ENCODE data around the gene PLXNA4. TPM values are rescaled to one million over a fixed set of nuclear protein-coding genes. Genes with fewer than 3 reads are reported as not detected.

Gene PLXNA4
- total and polyA plus RNA-seq, 2 experiments from 2014 or later, result 1.9 to 4.8 TPM

DNA sequence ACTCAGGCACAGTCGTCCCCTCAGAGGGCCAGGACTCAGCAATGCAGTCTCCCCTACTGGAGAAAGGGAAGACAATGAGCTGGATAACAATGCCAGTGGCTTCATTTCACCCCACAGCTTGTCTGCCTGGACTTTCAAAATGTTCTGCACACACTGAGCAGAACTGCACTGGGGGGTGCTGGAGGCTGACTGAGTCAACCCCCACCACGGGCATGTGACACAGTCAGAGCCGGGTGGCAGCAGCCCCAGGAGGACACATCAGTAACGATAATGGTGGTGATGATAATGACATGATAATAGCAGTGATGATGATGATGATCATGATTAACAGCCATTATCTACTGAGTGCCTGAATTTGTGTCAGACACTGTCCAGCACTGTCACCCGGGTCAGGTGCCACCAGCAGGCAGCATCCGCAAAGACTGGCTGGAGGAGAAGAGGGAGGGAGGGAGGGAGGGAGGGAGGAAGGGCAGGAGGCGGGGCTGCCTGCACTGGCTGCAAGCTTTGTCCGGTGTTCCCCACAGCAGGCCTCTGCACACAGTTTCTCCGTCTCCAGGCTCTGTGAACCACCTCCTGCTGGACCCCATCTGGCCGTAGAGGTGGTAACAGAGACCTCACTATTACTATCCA is 67.4 kb downstream of the PLXNA4 start:
- H3K4me2 ChIP-seq, result no peak overlapping the region
- 53% methylated on average over 9 of the region's 10 CpGs for WGBS (ENCODE audit: low lambda C conversion rate, missing lambda C conversion rate)
- DNase-seq (ENCODE audit: low spot score), result no peak
- H3K9me3 ChIP-seq (ENCODE audit: low read depth), result no peaks in the 10 kb centered on the region
- no peak for TF ChIP-seq EZH2 (IDR thresholded peaks at IDR 0.05; ENCODE audit: borderline replicate concordance)
- no peak for TF ChIP-seq EZH2phosphoT487 (IDR thresholded peaks at IDR 0.05; ENCODE audit: low read depth, severe bottlenecking, unreplicated experiment)
- TF ChIP-seq, protein P1, sequence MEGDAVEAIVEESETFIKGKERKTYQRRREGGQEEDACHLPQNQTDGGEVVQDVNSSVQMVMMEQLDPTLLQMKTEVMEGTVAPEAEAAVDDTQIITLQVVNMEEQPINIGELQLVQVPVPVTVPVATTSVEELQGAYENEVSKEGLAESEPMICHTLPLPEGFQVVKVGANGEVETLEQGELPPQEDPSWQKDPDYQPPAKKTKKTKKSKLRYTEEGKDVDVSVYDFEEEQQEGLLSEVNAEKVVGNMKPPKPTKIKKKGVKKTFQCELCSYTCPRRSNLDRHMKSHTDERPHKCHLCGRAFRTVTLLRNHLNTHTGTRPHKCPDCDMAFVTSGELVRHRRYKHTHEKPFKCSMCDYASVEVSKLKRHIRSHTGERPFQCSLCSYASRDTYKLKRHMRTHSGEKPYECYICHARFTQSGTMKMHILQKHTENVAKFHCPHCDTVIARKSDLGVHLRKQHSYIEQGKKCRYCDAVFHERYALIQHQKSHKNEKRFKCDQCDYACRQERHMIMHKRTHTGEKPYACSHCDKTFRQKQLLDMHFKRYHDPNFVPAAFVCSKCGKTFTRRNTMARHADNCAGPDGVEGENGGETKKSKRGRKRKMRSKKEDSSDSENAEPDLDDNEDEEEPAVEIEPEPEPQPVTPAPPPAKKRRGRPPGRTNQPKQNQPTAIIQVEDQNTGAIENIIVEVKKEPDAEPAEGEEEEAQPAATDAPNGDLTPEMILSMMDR (IDR thresholded peaks at IDR 0.05; ENCODE audit: poor library complexity), result no peak
- no peak overlapping the region for H3K27ac ChIP-seq
- H3K9me2 ChIP-seq (replicated peaks; ENCODE audit: insufficient read depth), result no peaks in the 10 kb centered on the region
- H3K4me3 ChIP-seq, result no peak overlapping the region
- H3K36me3 ChIP-seq (replicated peaks; ENCODE audit: insufficient read depth, low read depth), result no peaks in the 10 kb centered on the region
- no peaks in the 10 kb centered on the region for H4K20me1 ChIP-seq (ENCODE audit: insufficient read depth, poor library complexity, severe bottlenecking)
- no peaks in the 10 kb centered on the region for H3K79me2 ChIP-seq
- H3K27me3 ChIP-seq, result no peaks in the 10 kb centered on the region
- H2AFZ ChIP-seq, result no peak overlapping the region
- H3K4me1 ChIP-seq (ENCODE audit: insufficient read depth), result peaks cover 7% of the 10 kb centered on the region

DNA sequence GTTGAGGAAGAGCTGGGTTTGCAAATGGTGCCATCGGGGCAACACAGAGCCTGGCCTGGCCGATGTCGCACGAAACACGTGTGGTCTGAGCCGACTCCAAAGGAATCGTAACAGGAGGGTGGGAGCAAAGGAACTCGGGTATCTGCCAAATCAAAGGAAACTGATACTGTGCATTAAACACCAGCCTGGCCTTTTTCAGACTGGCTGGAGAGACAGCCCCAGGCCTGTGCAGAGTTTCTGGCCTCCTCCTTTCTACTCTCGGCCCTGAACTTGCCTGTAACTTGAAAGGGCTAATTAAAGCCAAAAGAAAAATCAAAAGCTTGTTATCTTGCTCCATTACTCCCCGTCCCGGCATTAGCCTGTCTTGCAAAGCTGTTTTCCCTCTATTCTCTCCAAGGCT is 71.4 kb downstream of the PLXNA4 start:
- peaks cover 7% of the 10 kb centered on the region for H3K4me1 ChIP-seq (ENCODE audit: insufficient read depth)
- no peak for DNase-seq (ENCODE audit: low spot score)

DNA sequence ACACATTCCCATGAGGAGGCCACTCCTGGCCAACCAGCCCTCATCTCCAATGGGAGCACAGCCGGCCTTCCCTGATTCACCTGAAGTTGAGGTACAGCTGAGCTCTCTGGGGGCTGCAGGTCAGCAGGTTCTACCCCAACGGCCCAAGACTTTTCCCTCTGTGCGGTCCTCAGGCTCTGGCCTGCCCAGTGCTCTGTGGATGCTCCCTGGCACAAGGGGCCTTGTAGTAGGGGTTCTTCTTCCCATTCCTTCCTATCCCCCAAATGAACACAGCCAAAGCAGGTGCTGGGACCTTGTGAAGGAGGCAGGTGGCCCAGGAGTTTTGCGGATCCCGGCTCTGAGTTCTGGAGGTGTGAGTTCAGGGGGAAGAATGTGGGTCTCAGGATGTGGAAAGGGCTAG is 72.2 kb downstream of the PLXNA4 start:
- Histone ChIP-seq H3K27me3 (no peaks in the 10 kb centered on the region), H3K27ac (no peak overlapping the region), H3K9me3 (ENCODE audit: low read depth) (no peaks in the 10 kb centered on the region), H4K20me1 (ENCODE audit: insufficient read depth, poor library complexity, severe bottlenecking) (no peaks in the 10 kb centered on the region), H3K4me2 (no peak overlapping the region), H3K4me1 (ENCODE audit: insufficient read depth) (peaks cover 7% of the 10 kb centered on the region), H3K4me3 (no peak overlapping the region), H3K9me2 (replicated peaks; ENCODE audit: insufficient read depth) (no peaks in the 10 kb centered on the region), H2AFZ (no peak overlapping the region), H3K36me3 (replicated peaks; ENCODE audit: insufficient read depth, low read depth) (no peaks in the 10 kb centered on the region), H3K79me2 (no peaks in the 10 kb centered on the region)
- no peak for TF ChIP-seq EZH2 (IDR thresholded peaks at IDR 0.05; ENCODE audit: borderline replicate concordance)
- TF ChIP-seq EZH2phosphoT487 (IDR thresholded peaks at IDR 0.05; ENCODE audit: low read depth, severe bottlenecking, unreplicated experiment), result no peak
- TF ChIP-seq, protein P1 (IDR thresholded peaks at IDR 0.05; ENCODE audit: poor library complexity), result no peak
- no peak for DNase-seq (ENCODE audit: low spot score)
- 86% methylated on average over 5 of the region's 5 CpGs for WGBS (ENCODE audit: low lambda C conversion rate, missing lambda C conversion rate)

More for the DNA sequence above, 71.4 kb downstream of the PLXNA4 start:
- no peaks in the 10 kb centered on the region for H3K36me3 ChIP-seq (replicated peaks; ENCODE audit: insufficient read depth, low read depth)
- no peaks in the 10 kb centered on the region for H3K27me3 ChIP-seq
- H3K4me2 ChIP-seq, result no peak overlapping the region
- H3K9me2 ChIP-seq (replicated peaks; ENCODE audit: insufficient read depth), result no peaks in the 10 kb centered on the region
- no peak overlapping the region for H2AFZ ChIP-seq
- TF ChIP-seq, protein P1 (IDR thresholded peaks at IDR 0.05; ENCODE audit: poor library complexity), result no peak
- TF ChIP-seq EZH2phosphoT487 (IDR thresholded peaks at IDR 0.05; ENCODE audit: low read depth, severe bottlenecking, unreplicated experiment) (no peak), EZH2 (IDR thresholded peaks at IDR 0.05; ENCODE audit: borderline replicate concordance) (no peak)
- no peak overlapping the region for H3K27ac ChIP-seq
- no peak overlapping the region for H3K4me3 ChIP-seq
- H3K79me2 ChIP-seq, result no peaks in the 10 kb centered on the region
- no peaks in the 10 kb centered on the region for H3K9me3 ChIP-seq (ENCODE audit: low read depth)
- H4K20me1 ChIP-seq (ENCODE audit: insufficient read depth, poor library complexity, severe bottlenecking), result no peaks in the 10 kb centered on the region
- 41% methylated on average over 11 of the region's 11 CpGs for WGBS (ENCODE audit: low lambda C conversion rate, missing lambda C conversion rate)

All from hepatocyte (in vitro differentiated cells).